GM18870 (cell line): ENCODE measurements around the gene CHD2.

Experiments used
- ATAC-seq: cut with Tn5 transposase; IDR thresholded peaks from one replicate; pipeline ENCODE4 v1.9.1; 2021; ENCODE audit warnings: moderate library complexity; ENCODE audit not compliant: unreplicated experiment

CHD2 gene

DNA sequence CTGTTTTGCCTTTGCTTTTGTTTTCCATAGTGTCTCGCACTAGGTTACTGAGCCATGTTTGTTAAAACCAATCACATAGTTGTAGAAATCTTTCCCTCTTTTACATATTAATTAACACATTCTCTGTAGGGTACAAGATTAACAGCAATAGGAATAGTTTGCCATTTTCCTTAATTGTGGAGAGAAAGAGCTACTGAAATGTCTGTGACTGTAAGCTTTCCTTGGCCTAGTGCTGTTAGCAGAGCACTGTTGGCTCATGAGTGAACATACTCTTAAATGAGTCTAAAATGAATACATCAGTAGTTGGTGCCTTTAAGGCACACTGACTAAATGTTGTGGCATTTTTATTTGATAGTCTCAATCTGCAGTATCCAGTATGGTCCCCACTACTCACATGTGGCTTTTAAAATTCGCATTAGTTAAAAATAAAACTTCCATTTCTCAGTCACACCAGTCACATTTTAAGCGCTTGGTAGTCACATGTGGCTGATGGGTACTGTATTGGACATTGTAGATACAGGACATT lies 28.2 kb downstream of the CHD2 start:
- ATAC-seq, result no peak

DNA sequence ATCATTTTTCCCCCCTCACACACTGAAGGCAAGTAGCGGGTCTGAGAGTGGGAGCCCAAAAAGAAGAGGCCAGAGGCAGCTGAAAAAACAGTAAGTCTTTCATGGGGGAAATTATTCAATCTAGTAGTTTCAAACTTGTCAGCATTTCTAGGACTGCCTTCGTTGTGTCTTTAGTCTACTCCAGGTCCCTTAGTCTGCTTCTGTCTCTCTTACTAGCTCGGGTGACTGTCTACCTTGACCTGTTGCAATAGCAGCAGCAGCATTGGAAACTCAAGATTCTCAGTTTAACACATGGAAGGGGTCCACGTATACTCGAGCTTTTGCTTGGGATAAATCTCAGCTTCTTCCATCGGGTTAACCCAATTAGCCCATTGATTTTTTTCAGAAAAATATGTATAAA lies 28.9 kb downstream of the CHD2 start:
- ATAC-seq, result no peak

DNA sequence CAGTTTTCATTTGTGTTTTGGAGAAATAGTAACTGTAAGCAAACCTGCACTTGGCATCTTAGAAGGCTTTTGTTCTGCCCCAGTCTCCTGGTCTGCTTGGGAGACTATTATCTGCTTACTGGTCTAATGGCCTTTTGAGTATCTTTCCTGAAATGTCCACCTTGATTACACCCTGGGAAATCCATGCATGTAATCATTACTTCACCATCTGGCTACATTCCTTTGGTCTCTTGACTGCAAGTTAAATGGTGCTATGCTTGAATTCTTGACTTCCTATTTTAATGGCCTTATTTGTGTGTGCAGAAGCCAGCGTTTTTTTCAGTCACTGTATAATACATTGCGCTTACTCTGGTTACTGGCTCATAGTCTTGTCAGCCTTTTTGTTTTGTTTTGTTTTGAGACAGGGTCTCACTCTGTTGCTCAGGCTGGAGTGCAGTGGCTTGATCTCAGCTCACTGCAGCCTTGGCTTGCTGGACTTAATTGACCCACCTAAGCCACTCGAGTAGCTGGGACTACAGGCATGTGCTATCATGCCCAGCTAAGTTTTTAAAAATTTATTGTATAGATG lies 30.0 kb downstream of the CHD2 start:
- ATAC-seq, result no peak

DNA sequence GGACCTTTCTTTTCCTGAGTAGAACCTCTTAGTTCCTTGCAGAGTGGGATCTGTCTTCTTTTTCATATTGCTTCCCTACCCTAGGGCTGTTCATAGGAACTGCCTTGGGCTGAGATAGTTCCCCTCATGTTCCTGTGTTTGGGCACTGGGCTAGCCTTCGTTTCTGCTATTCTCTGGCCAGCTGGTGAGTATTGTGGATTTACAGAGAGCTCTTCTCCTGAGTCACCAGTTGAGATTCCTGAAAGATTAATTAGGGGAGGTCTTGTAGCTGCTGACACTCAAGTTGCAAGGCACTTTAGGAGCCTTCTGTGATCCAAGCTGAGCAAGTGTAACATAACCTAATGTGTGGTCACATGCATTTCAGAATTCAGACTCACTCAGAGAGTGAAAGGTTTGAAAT lies 30.7 kb downstream of the CHD2 start:
- no peak for ATAC-seq

DNA sequence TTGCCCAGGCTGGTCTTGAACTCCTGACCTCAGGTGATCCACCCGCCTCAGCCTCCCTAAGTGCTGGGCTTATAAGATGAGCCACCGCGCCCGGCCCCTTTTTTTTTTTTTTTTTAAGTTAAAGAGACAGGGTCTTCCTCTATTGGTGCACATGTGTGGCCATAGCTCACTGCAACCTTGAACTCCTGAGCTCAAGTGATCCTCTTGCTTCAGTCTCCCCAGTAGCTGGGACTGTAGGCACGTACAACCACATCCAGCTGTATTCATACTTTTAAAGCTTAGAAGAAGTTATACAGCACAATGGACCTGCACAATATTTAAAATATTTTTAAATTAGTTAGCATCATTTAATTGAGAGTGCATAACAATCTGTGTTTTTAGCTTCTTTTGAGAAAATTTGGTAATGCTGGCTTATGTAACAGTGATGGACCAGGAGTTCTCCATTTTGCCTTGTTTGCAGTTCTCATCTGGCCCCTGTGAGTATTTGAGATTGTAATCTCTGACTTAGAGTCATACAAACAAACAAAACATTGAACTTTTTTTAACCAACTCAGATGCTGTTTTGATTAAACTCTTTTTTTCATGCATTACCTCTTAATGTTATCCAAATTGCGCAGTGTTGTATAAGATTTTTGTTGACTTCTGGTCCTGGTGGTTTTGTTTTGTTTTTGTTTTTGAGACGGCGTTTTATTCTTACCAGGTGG lies 33.0 kb downstream of the CHD2 start:
- ATAC-seq, result no peak

DNA sequence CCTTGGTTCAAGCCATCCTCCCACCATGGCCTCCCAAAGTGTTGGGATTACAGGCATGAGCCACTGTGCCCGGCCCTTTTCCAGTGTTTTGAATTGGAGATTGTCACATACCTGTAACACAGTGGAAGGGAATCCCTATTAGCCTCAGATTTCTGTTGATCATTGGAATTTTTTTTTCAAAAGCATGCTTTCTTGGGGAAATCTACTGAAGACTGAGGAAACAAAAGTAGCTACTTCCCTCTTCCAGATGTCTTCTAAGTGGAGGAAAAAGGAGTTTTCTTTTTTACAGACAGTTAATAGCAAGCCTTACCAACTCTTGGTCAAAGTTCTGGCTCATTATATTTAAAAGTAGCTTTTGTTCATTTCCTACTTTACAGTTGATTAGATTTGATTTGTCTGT lies 33.7 kb downstream of the CHD2 start:
- ATAC-seq, result no peak

DNA sequence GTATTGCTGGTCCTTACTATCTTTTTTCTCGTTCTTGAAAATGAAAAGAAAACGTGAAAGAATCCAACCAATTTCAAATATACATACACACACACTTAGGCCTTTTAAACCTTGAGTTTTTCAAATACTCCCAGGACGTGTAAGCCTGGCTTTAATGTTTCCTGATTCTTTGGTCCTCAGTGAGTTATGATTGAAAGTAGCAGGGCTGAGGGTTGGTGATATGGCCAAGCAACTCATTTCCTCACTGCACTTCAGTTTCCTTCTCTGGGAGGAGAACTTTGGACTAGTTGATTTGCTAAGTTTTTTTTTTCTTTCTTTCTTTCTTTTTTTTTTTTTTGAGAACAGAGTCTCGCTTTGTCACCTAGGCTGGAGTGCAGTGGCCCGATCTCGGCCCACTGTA lies 34.6 kb downstream of the CHD2 start:
- no peak for ATAC-seq

DNA sequence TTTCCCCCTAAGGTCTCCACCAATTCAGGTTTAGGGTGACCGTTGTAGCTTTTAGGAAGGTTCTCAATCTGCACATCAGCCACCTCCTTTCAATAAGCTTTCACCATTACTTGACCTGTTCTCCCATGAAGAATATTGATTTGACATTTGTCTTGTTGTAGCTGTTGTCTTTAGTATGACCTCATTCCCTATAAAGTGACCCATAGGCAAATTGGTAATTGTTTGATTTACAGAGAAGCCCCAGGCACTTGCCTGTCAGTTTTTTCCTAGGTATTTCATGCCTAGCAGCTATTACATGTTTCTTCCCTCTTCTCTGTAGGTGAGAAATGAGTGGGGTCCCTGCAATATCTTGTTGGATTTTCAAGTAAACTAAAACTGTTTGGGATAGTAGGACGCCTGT lies 36.0 kb downstream of the CHD2 start:
- no peak for ATAC-seq

DNA sequence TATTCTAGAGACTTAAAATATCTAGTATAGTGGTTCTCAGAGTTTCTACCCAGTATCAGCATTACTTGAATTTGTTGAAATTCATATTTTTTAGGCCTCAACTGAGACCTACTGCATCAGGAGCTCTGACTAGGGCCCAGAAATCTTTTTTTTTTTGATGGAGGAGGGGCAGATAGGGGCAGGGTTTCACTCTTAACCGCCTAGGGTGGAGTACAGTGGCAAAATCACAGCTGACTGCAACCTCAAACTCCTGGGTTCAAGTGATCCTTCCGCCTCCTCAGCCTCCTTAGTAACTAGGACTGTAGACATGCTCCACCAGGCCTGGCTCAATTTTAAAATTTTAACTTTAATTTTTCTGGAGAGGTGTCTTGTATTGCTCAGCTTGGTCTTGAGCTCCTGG lies 36.6 kb downstream of the CHD2 start:
- no peak for ATAC-seq

DNA sequence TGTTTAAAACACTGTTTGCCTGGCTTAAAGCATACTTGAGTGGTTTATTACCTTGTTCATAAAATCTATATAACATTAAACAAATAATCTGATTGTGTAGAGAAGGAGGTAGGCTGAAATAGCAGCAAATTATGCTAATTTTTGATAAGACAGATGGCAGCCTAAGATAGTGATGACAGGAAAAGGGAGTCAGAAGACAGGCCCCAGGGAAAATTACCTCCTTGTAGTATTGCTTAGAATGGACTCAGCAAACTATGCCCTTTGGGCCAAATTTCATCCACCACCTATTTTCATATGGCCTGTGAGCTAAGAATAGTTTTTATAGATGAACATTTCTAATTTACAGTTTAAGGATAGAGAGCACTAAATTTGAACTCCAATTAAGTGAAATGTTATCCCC lies 37.8 kb downstream of the CHD2 start:
- ATAC-seq, result no peak

DNA sequence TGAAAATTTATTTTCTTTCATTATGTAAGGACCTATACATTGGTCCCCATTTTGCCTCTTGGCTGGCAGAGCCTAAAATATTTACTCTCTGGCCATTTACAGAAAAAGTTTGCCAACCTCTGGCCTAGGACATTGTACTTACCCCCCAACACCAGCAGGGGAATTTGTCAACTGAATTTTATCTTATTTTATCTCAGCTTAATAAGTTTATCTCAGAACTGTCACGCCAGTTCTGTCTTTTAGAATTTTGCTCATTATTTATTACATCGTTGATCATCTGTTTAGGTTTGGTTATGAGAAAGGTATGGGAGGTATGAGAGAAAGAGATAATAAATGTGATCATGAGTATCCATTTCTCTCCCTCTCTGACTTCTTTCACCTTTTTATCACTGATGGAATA lies 38.3 kb downstream of the CHD2 start:
- no peak for ATAC-seq

DNA sequence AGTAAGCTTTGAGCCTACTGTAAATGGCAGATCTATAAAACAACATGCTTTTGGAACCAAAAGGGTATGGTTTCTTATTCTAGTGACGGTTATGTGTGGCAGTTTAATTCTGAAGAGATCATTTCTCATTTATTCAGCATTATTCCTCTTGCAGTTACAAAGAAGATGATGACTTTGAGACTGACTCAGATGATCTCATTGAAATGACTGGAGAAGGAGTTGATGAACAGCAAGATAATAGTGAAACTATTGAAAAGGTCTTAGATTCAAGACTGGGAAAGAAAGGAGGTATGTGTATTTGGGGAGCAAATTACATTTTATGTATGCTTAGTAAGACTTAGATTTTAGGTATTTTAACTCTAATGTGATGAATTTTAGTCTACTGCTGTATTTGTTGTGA lies 41.5 kb downstream of the CHD2 start:
- ATAC-seq, result no peak

DNA sequence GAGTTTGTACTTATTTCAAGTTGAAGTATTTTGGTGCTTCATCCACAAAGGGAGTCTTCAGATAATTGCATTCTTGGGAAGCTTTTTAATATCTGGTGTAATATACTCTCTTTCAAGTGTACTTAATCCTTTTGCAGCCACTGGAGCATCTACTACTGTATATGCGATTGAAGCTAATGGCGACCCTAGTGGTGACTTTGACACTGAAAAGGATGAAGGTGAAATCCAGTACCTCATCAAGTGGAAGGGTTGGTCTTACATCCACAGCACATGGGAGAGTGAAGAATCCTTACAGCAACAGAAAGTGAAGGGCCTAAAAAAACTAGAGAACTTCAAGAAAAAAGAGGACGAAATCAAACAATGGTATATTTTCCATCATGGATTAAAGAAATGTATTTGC lies 42.6 kb downstream of the CHD2 start:
- no peak for ATAC-seq

DNA sequence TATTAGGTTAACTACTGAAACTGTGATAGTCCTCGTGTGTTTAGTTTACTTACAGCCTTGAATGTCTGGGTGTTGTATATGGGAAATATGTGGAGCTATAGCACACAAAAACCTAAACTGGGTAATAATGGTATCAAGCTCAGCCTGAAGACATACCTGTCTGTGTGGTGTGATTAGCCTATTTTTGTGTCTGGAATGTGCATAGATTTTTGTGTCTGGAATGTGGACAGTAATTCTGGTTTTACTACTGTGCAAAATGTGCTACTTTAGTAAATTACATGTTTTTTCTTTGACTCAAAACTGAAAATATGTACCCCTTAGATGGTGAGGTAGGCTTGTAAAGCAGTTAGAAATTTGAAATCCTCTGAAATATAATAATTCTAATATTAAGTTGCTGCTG lies 43.5 kb downstream of the CHD2 start:
- no peak for ATAC-seq

DNA sequence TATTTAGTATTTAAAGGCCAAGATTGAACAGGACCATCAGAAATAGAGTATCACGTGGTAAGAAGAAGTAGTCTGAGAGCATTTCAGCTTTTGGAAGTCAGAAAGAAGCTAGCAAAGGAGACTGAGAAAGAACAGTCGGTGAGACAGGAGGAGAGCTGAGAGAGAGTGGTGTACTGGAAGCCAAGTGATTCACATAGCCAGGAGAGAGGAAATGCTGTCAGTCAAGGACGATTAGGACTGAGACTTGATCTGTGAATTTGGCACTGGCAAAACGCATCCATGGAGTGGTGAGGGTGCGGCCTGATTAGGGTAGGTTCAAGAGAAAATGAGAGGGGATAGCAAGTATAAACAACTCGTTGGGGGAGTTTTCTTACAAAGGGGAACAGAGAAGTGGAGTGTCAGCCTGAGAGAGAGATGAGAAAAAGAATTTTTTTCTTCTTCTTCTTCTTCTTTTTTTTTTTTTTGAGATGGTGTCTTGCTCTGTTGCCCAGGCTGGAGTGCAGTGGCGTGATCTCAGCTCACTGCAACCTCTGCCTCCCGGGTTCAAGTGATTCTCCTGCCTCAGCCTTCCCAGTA lies 44.9 kb downstream of the CHD2 start:
- no peak for ATAC-seq

DNA sequence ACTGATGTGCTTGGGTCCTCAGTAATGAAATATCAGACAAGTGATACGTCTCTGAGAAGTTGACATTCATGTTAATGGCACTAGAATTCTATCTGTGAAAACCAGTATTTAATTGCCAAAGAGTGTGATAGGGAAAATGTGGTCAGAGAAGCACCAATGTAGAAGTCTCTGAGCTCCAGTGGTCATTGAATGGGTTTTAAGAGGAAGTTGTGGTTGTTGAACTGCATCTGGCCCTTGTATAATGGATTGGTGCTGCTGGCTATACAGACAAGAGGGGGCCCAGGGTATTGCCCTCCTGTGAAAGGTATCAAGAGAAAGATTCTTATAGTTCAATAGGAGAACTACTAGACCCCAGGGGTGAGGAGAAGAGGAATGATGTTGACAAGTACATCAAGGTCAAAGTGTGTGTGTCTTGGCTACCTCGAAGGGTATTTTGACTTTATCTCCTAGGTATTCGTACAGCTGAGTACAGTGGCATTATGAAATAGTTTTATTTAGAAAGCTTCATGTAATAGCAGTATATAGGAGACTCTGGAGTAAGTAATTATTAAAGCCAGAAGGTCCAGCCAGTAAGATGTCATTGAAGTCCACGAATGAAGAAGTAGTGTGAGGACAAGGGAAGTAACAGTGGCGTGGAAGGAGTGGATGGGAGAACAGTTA lies 47.1 kb downstream of the CHD2 start:
- no peak for ATAC-seq

DNA sequence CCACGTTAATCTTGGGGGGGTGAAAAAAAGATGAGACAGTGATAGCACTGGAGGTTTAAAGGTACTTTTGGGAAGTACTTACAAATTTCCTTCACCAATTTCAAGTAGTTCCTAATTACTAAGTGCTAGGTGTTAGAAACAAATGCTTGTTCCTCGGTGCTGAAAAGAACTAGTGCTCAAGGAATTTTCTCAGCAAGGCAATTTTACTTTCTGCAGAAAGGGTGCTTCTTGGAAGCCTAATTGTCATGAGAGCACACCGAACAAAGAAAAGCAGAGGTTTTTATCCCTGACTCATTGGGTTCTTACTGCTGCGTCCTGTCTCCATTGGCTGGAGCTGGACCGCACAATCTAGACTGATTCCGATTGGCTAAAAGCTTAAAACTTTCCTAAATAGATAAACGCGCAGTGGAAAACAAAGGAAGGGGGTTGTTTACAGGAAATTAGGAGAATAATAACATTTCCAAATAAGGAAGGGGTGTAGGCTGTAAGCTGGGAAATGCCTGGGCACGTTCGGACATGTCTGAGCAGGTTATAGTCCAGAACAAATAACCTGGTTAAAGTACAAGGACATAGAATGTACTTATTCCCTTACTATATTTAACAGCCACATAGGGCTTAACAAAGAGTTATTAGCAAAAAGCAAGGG lies 49.6 kb downstream of the CHD2 start:
- ATAC-seq, result no peak

DNA sequence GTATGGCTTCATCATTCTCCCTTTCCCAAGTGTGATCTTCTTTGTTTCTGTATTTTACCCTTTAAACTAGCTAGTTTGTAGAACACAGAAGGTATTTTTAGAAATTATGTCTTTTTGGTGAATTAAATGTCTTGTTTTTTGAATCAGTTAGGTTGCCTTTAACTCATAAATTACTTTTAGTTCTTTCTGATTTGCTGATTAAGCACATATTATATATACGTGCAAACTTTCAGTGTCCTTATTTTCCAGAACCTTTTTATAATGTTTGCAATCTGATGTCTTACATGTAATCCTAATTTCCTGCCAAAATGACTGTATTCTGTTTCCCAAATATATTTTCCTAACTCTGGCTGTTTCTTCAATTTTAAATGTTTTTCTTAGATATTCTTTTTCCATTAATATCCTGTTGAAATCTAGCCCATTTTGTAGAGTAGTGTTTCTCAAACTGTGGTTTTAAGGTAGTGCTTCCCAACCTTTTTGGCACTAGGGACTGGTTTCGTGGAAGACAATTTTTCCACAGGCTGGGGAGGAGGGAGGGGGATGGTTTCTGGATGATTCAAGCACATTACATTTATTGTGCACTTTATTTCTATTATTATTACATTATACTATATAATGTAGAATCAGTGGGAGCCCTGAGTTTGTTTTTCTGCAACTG lies 51.8 kb downstream of the CHD2 start:
- ATAC-seq, result no peak

DNA sequence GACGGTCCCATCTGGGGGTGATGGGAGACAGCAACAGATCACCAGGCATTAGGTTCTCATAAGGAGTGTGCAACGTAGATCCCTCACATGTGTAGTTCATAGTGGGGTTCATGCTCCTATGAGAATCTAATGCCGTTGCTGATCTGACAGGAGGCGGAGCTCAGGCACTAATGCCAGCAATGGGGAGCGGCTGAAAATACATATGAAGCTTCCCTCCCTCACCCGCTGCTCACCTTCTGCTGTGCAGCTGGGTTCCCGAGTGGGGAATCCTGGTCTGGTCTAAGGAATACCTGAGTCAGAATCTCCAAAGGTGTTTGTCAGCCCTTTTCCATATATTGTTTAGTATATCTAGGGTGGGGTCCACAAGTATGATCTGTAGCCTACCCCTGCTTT lies 52.3 kb downstream of the CHD2 start:
- ATAC-seq, result no peak

DNA sequence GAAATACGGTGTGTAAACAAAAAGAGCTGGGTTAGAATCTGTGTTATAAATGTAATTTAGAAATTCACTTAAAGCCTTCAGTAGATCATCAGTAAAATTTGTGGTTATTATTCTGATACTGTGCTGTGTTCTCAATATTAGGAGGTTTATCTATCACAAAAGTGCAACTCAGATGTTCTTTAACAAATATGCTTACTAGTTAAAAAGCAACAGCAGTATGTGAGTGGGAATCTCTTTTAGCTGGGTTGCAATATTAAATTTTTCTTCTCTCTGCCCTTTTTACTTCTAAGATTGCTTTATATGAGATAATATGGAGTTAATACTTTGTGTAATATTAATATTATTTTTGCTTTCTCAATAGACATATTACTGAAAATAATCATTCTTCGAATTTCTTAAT lies 53.4 kb downstream of the CHD2 start:
- no peak for ATAC-seq

DNA sequence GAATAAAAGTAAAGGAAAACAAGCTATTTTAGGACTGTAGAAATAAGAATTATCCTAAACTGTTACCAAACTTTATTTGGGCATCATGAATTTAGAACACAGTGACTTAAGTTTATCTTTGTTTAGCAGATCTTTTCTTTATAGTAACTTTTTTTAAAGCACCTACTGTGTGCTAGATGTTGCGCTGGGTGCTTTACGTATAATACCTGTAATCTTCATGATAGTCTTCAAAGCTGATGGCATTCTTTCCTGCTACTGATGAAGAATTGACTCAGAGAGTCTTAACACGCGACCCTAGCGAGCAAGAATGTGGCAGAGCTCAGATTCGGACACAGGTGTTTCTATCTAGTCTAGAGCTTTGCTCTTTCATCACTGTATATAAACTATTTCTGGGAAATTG lies 53.9 kb downstream of the CHD2 start:
- no peak for ATAC-seq
